Progenitor cell of endocrine pancreas (in vitro differentiated cells): Measurements from ENCODE around the gene HDAC5. TPM values are rescaled to one million over a fixed set of nuclear protein-coding genes. Genes with fewer than 3 reads are reported as not detected.
"Not testable (repeated sequence)": the region's sequence is repeated elsewhere in the genome, so short reads cannot be mapped to it uniquely, and the experiment has no call there.

Experiments used
- DNase-seq: peaks from one replicate; pipeline ENCODE4 v3.0.0; 2021; ENCODE audit warnings: low spot score; ENCODE audit not compliant: unreplicated experiment
- H3K27ac Mint-ChIP-seq: 2 replicates; pipeline ENCODE4 v1.8.0; 2021; ENCODE audit warnings: mild to moderate bottlenecking, moderate library complexity, mixed read lengths
- H3K27me3 Mint-ChIP-seq: 2 replicates; pipeline ENCODE4 v1.8.0; 2021; ENCODE audit warnings: mixed read lengths
- H3K36me3 Mint-ChIP-seq: 2 replicates; pipeline ENCODE4 v1.8.0; 2022; ENCODE audit warnings: mixed read lengths; ENCODE audit not compliant: insufficient read depth
- H3K4me1 Mint-ChIP-seq: 2 replicates; pipeline ENCODE4 v1.8.0; 2021; ENCODE audit warnings: low read depth, mixed read lengths
- H3K4me3 Mint-ChIP-seq: 2 replicates; pipeline ENCODE4 v1.8.0; 2021; ENCODE audit warnings: low read depth, mild to moderate bottlenecking, moderate library complexity, mixed read lengths
- H3K9me3 Mint-ChIP-seq: 2 replicates; pipeline ENCODE4 v1.8.0; 2021; ENCODE audit warnings: low read depth, mixed read lengths
- CTCF ChIP-seq: fragments of 200-600 bp; sonication (generic); IDR thresholded peaks from one replicate; pipeline ENCODE4 v1.5.0; 2021; ENCODE audit warnings: antibody characterized with exemption, mild to moderate bottlenecking; ENCODE audit not compliant: unreplicated experiment
- total RNA-seq: library from RNA; stranded (reverse); gene quantifications from 2 replicates; pipeline ENCODE4 v1.2.1, GENCODE V29; 2021

HDAC5 gene
- total RNA-seq, 1 donor from 2014 or later, result 41.3 TPM

- Mint-ChIP-seq H3K36me3 (peaks cover 10% of the 10 kb centered on the region), H3K4me1 (peaks cover 4% of the 10 kb centered on the region), H3K9me3 (no peaks in the 10 kb centered on the region), H3K27me3 (no peaks in the 10 kb centered on the region), H3K27ac (no peak overlapping the region), H3K4me3 (no peak overlapping the region)
- no peak for TF ChIP-seq CTCF
- DNase-seq, result no peak
These were observed 83.4 kb downstream of the HDAC5 start for GRCh38 chr17:44039829-44040635.

- Mint-ChIP-seq H3K36me3 (peaks cover 15% of the 10 kb centered on the region), H3K27me3 (no peaks in the 10 kb centered on the region), H3K4me1 (peaks cover 4% of the 10 kb centered on the region), H3K27ac (no peak overlapping the region), H3K9me3 (no peaks in the 10 kb centered on the region), H3K4me3 (no peak overlapping the region)
- no peak for TF ChIP-seq CTCF
- no peak for DNase-seq
These were observed 84.8 kb downstream of the HDAC5 start for GRCh38 chr17:44038604-44039011.

- Mint-ChIP-seq H3K27me3 (no peaks in the 10 kb centered on the region), H3K4me1 (peaks cover 4% of the 10 kb centered on the region), H3K27ac (no peak overlapping the region), H3K4me3 (no peak overlapping the region), H3K36me3 (peaks cover 16% of the 10 kb centered on the region), H3K9me3 (no peaks in the 10 kb centered on the region)
- TF ChIP-seq CTCF, result no peak
- DNase-seq, result no peak
These were observed 86.0 kb downstream of the HDAC5 start for GRCh38 chr17:44037471-44037870.

GRCh38 chr17:44034688-44035087 lies 88.8 kb downstream of the HDAC5 start:
- H3K4me1 Mint-ChIP-seq, H3K27me3 Mint-ChIP-seq, H3K9me3 Mint-ChIP-seq, H3K4me3 Mint-ChIP-seq, H3K27ac Mint-ChIP-seq, DNase-seq: not testable (repeated sequence)
- peaks cover 23% of the 10 kb centered on the region for H3K36me3 Mint-ChIP-seq

- Mint-ChIP-seq H3K36me3 (peaks cover 24% of the 10 kb centered on the region), H3K9me3 (no peaks in the 10 kb centered on the region), H3K27ac (no peak overlapping the region), H3K27me3 (no peaks in the 10 kb centered on the region), H3K4me3 (no peak overlapping the region), H3K4me1 (no peaks in the 10 kb centered on the region)
- TF ChIP-seq CTCF, result no peak
- no peak for DNase-seq
These were observed 89.5 kb downstream of the HDAC5 start for GRCh38 chr17:44033861-44034408.

- Mint-ChIP-seq H3K9me3 (no peaks in the 10 kb centered on the region), H3K27ac (no peak overlapping the region), H3K4me3 (no peak overlapping the region), H3K4me1 (no peaks in the 10 kb centered on the region), H3K36me3 (peaks cover 17% of the 10 kb centered on the region), H3K27me3 (no peaks in the 10 kb centered on the region)
- DNase-seq, result no peak
- TF ChIP-seq CTCF, result no peak
These were observed 93.0 kb downstream of the HDAC5 start for GRCh38 chr17:44030482-44030881.
